Thymus (tissue), 11 donors: ENCODE results near the gene SMS. TPM values are rescaled to one million over a fixed set of nuclear protein-coding genes. Genes with fewer than 3 reads are reported as not detected.

Experiments used
- DNase-seq, 9 donors: peaks; one replicate each; pipeline ENCODE4 v3.0.0-alpha.2; 2013; ENCODE audit warnings: low spot score in 9 of 9, low read depth in 6 of 9, missing footprints in 1 of 9
- H3K27ac ChIP-seq, 2 donors: one replicate each; pipeline ENCODE4 v1.5.1; 2013; ENCODE audit warnings: control low read depth in 1 of 2, low read depth in 1 of 2, low read length in 1 of 2, mild to moderate bottlenecking in 1 of 2, moderate library complexity in 1 of 2
- H3K27me3 ChIP-seq, 2 donors: one replicate each; pipeline ENCODE4 v1.5.1; 2013; ENCODE audit warnings: low read length in 1 of 2; ENCODE audit not compliant: control insufficient read depth in 2 of 2, insufficient read depth in 1 of 2
- H3K36me3 ChIP-seq, 2 donors: one replicate each; pipeline ENCODE4 v1.5.1; 2013; ENCODE audit warnings: low read length in 1 of 2, mild to moderate bottlenecking in 1 of 2, moderate library complexity in 1 of 2; ENCODE audit not compliant: control insufficient read depth in 2 of 2, insufficient read depth in 2 of 2
- H3K4me1 ChIP-seq, 2 donors: one replicate each; pipeline ENCODE4 v1.5.1; 2013; ENCODE audit warnings: low read length in 2 of 2; ENCODE audit not compliant: control insufficient read depth in 2 of 2, insufficient read depth in 2 of 2
- H3K4me3 ChIP-seq, 2 donors: one replicate each; pipeline ENCODE4 v1.5.1; 2013; ENCODE audit warnings: low read length in 2 of 2, control low read depth in 1 of 2, mild to moderate bottlenecking in 1 of 2
- H3K9me3 ChIP-seq, 2 donors: one replicate each; pipeline ENCODE4 v1.5.1; 2013; ENCODE audit warnings: low read length in 1 of 2, mild to moderate bottlenecking in 1 of 2; ENCODE audit not compliant: control insufficient read depth in 2 of 2, insufficient read depth in 1 of 2
- WGBS: extraction: QIAGEN DNeasy Blood & Tissue Kit; methylation state at CpG from one replicate; pipeline ENCODE4 v1.1.7; 2013; 5-methylcytosine and 5-hydroxymethylcytosine counted together
- polyA plus RNA-seq: library from polyadenylated mRNA; stranded (reverse); fragments of 200-250 nt; gene quantifications from one replicate; pipeline ENCODE4 v1.2.3, GENCODE V29; 2013
- total RNA-seq: library from RNA; stranded (reverse); fragments of 120-200 nt; gene quantifications from one replicate; pipeline ENCODE4 v1.2.4, GENCODE V29; 2013
- donor health status: healthy.

The SMS gene
- total and polyA plus RNA-seq, 2 donors, result 69.9 to 81.2 TPM

DNA sequence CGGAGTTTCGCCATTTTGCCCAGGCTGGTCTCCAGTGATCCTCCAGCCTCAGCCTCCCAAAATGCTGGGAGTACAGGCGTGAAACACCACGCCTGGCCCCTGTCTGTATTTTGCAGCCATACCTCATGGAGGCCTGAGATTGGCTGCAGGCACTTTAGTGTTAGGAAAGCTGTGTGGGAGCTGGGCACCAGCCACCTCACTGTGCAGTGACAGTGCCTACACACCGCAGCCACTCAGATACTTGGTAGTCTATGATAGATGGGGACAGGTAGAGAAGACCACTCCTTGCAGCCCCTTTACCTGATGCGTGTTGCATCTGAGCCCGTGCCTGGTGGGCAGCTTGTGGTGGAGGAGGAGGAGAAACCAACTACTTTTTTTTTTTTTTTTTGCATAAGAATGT is 16.3 kb downstream of the SMS start:
- Histone ChIP-seq H3K36me3 (no peaks in the 10 kb centered on the region), H3K27me3 (no peaks in the 10 kb centered on the region), H3K4me3 (no peak overlapping the region), H3K9me3 (no peaks in the 10 kb centered on the region), H3K27ac (no peak overlapping the region), H3K4me1 (peaks cover 2 to 14% of the 10 kb centered on the region in 2 donors)
- no peak for DNase-seq
- over 99% methylated on average over 7 of the region's 7 CpGs for WGBS

DNA sequence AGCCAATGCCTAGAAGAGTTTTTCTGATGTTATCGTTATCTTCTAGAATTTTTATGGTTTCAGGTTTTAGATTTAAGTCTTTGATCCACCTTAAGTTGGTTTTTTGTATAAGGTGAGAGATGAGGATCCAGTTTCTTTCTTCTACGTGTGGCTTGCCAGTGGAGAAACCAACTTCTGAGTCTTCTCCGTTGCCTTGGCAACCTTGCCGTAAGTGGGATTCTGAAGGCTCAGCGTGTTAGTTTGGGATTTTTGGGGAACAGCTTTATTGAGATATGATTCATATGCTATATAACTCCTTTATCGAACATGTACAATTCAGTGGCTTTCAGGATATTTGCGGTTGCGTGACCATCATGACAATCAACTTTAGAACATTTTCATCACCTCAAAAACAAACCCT is 17.7 kb downstream of the SMS start:
- no peak for DNase-seq
- Histone ChIP-seq H3K27ac (no peak overlapping the region), H3K36me3 (no peaks in the 10 kb centered on the region), H3K27me3 (no peaks in the 10 kb centered on the region), H3K4me3 (no peak overlapping the region), H3K4me1 (peaks cover 2 to 14% of the 10 kb centered on the region in 2 donors), H3K9me3 (no peaks in the 10 kb centered on the region)
- WGBS, result 72% methylated on average over 8 of the region's 8 CpGs

DNA sequence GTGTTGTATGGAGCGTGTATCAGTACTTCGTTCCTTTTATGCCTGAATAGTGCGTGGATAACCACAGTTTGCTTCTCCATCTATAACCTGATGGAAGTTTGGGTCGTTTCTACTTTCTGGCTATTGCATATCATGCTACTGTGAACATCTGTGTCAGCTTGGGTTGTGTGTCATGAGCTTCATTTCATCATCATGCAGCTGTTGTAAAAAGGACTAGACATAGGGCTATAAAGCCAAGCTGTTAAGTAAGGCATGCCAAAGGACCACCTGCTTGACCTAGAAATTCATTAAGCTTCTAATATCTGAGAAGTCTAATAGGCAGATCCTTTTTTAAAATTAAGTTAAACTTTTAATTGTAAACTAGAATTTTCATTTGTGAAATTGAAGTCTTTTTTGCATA is 18.4 kb downstream of the SMS start:
- H3K9me3 ChIP-seq, result no peaks in the 10 kb centered on the region
- H3K27ac ChIP-seq, result no peak overlapping the region
- peaks cover 2 to 14% of the 10 kb centered on the region in 2 donors for H3K4me1 ChIP-seq
- H3K27me3 ChIP-seq, result no peaks in the 10 kb centered on the region
- no peak for DNase-seq
- H3K36me3 ChIP-seq, result no peaks in the 10 kb centered on the region
- WGBS, result 96% methylated on average over 4 of the region's 4 CpGs
- H3K4me3 ChIP-seq, result no peak overlapping the region

DNA sequence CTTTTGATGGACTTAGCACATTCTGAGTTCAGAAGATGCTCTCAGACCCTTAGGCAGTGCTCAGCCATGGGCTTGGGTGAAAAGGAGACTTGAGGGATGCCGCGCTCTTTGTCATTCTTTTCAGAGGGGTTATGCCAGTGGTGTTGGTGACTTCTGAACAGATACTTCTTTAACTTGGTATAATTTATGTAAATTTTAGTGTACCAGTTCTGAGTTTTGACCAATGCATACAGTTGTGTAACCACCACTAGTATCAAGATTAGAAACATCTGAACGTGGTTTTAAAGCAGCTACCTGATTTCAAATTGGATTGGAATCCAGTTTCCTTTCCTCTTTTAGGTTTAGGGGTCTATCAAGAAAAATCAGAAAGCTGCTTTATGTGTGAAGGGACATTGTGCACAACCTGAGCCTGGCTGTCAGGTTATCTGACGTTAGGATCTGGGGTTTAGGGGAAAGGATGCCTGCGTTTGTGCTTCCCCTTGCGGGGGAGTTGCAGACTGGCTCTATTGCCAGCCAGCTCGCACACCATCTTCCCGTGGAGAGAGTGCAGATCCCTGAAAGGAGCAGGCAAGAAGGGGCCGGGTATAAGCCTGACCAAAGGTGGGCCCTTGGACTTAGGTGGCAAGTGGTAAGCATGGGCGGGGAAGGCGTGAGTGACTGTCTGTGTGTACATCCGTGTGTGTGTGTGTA is 19.0 kb downstream of the SMS start:
- H3K4me3 ChIP-seq, result no peak overlapping the region
- H3K9me3 ChIP-seq, result no peaks in the 10 kb centered on the region
- no peak for DNase-seq
- WGBS, result 47% methylated on average over 12 of the region's 12 CpGs
- no peaks in the 10 kb centered on the region for H3K36me3 ChIP-seq
- peaks cover 2 to 17% of the 10 kb centered on the region in 2 donors for H3K4me1 ChIP-seq
- no peak overlapping the region for H3K27ac ChIP-seq
- no peaks in the 10 kb centered on the region for H3K27me3 ChIP-seq

DNA sequence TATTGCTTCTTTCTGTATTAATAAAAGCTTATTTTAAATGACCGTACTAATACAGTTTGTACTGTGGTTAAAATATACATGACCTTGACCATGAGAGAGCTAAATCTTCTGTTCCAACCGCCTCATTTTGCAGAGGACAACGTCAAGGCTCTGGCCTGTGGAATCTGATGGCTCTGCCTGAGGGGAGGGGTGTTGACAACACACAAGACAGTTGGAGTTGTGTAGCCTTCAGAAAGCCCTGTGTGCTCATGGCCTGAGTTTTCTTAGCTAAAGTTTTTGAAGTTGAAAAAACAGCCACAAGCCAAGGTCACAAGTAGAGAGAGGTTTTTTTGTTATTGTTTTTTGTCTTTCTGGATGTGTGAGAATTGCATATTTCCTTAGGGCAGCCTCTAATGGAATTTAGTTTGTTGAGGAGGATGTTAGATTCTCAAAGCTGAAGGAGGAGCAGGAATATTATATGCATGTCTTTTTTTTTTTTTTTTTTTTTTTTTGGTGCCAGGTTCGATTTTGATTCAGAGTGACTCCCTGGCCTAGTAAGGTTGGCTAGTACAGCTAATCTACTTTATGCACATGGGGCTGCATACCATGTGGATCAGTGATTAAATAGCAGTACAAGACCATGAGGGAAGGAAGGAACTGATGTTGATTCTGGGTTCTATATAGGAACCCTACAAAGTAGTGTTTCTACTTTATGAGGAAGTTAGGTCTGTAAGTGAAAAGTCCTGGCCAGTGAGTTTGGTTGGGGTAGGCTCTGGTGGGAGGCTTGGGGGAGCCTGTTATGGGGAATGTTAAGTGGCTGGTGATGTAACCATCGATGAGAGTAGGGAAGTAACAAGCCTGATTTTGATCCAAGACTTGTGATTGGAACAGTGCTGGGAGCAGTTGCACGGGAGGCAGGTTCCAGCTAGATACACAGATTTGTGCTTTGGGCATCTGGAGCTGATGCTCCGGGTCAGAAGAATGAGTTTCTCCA is 20.3 kb downstream of the SMS start:
- H3K27ac ChIP-seq, result no peak overlapping the region
- H3K4me1 ChIP-seq, result peaks cover 2 to 17% of the 10 kb centered on the region in 2 donors
- WGBS, result 68% methylated on average over 7 of the region's 7 CpGs
- H3K36me3 ChIP-seq, result no peaks in the 10 kb centered on the region
- no peaks in the 10 kb centered on the region for H3K27me3 ChIP-seq
- H3K4me3 ChIP-seq, result no peak overlapping the region
- H3K9me3 ChIP-seq, result no peaks in the 10 kb centered on the region
- DNase-seq, result no peak

DNA sequence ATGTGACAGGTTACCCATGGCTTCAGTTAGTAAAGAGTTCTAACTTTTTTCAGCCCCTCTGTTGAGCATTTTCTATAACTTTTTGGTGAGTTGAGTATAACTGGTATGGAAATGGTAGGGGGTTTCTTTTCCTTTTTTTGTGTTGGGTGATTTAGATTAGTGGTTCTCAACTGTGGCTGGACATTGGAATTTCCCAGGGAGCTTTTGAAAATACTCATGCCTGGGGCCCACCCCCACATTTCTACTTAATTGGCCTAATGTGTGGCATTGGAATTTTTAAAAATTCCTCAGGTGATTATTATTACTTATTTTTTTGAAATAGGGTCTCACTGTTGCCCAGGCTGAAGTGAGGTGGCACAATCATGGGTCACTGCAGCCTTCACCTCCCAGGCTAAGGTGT is 21.9 kb downstream of the SMS start:
- Histone ChIP-seq H3K4me1 (peaks cover 2 to 17% of the 10 kb centered on the region in 2 donors), H3K4me3 (no peak overlapping the region), H3K9me3 (no peaks in the 10 kb centered on the region), H3K36me3 (peaks cover 0 to under 1% of the 10 kb centered on the region in 2 donors), H3K27ac (no peak overlapping the region), H3K27me3 (no peaks in the 10 kb centered on the region)
- DNase-seq, result no peak

DNA sequence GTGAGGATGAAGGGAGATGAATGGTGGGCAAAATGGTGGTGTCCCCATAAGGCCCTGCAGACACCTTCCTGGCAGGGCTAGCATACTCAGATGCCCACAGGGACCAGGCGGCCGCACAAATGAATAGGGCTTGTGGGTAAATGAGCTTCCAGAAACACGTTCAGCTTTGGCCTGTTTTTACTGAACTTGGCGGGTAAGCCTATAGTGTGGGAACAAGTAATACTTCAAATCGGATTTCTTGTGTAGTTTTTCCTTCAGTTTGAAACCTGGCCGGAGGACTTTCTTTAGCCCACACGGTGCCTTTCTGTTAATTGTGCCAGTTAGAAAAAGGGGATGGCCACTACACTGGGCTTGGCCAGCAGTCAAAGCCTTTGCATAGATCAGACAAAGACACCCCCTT is 22.8 kb downstream of the SMS start:
- no peaks in the 10 kb centered on the region for H3K9me3 ChIP-seq
- peaks cover 3 to 4% of the 10 kb centered on the region in 2 donors for H3K36me3 ChIP-seq
- no peak overlapping the region for H3K27ac ChIP-seq
- peaks cover 2 to 17% of the 10 kb centered on the region in 2 donors for H3K4me1 ChIP-seq
- no peaks in the 10 kb centered on the region for H3K27me3 ChIP-seq
- H3K4me3 ChIP-seq, result no peak overlapping the region
- 97% methylated on average over 7 of the region's 7 CpGs for WGBS
- DNase-seq, result no peak

DNA sequence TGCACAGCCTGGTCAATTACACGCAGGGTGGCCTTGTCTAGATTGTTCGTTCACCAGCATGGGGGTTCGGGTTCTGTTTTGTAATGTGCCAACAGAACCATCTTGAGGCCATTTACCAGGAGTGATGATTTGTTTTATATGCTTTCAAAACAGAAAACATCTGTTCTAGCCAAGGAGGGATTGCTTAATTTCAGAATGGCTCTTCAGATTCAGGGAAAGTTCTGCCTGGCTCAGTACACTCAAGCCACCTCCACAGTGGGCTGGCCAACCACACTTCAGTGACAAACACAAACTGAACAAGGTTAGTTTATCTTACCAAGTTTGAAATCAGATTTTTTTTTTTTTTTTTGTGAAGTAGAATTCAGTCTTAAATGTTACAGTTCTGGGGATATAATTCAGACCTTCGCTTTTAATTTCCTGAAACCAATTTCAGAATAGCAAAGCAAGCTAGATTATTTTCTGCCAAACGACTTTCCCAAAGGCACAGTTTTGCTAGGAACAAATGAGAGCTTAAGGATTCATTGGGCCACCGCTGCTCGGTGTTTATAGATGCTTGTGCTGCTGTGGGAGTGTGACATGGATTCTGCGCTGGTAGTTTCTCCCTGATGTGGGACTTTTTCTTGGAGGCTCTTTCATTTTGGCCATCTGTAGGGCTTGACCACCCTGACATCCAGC is 23.4 kb downstream of the SMS start:
- DNase-seq, result no peak
- peaks cover 2 to 12% of the 10 kb centered on the region in 2 donors for H3K4me1 ChIP-seq
- H3K27ac ChIP-seq, result no peak overlapping the region
- no peak overlapping the region for H3K4me3 ChIP-seq
- H3K9me3 ChIP-seq, result no peaks in the 10 kb centered on the region
- H3K27me3 ChIP-seq, result no peaks in the 10 kb centered on the region
- H3K36me3 ChIP-seq, result peaks cover 3 to 4% of the 10 kb centered on the region in 2 donors
- 96% methylated on average over 8 of the region's 8 CpGs for WGBS

DNA sequence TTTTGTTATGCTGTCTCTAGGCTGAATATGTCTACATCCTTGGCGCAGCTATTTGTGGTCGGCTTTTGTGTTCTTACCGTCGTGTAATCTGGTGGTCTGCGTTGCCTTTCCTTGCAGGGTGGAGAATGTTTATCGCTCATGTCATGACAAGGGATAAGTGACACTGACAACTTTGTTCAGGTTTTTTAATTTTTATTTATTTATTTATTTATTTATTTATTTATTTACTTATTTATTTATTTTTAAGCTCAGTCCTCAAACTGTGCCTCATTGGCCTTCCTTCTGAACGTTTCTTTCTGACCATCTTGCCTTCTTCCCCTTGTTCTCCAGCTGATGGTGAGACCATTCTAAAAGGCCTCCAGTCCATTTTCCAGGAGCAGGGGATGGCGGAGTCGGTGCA is 26.4 kb downstream of the SMS start:
- H3K4me3 ChIP-seq, result no peak overlapping the region
- DNase-seq, result no peak
- WGBS, result 98% methylated on average over 9 of the region's 9 CpGs

More for the DNA sequence above, 26.4 kb downstream of the SMS start:
- H3K9me3 ChIP-seq, result no peaks in the 10 kb centered on the region
- peaks cover 0 to 3% of the 10 kb centered on the region in 2 donors for H3K4me1 ChIP-seq
- no peaks in the 10 kb centered on the region for H3K27me3 ChIP-seq
- H3K27ac ChIP-seq, result no peak overlapping the region
- H3K36me3 ChIP-seq, result peaks cover 3 to 9% of the 10 kb centered on the region in 2 donors
